Mucosa of descending colon (tissue), 3 donors: Measurements from ENCODE around the gene KAZN. TPM values are rescaled to one million over a fixed set of nuclear protein-coding genes. Genes with fewer than 3 reads are reported as not detected.

ENCODE experiments used
- ATAC-seq: fragments of 200-7000 bp; cut with Tn5 transposase; one replicate; pipeline ENCODE4 v1.9.1; 2020; ENCODE audit warnings: mild to moderate bottlenecking, moderate library complexity
- DNase-seq, 3 donors: peaks; one replicate each; pipeline ENCODE4 v3.0.0-alpha.2; 2020
- H3K36me3 ChIP-seq: fragments of 200-600 bp; one replicate; pipeline ENCODE4 v1.8.0; 2021; ENCODE audit warnings: low read depth, mild to moderate bottlenecking
- H3K4me1 ChIP-seq: fragments of 200-600 bp; one replicate; pipeline ENCODE4 v1.8.0; 2021; ENCODE audit warnings: low read depth, mild to moderate bottlenecking
- H3K4me3 ChIP-seq: fragments of 200-600 bp; one replicate; pipeline ENCODE4 v1.8.0; 2021; ENCODE audit warnings: mild to moderate bottlenecking
- H3K9me3 ChIP-seq: fragments of 200-600 bp; one replicate; pipeline ENCODE4 v1.8.0; 2021; ENCODE audit warnings: mild to moderate bottlenecking
- CTCF ChIP-seq: fragments of 200-600 bp; IDR thresholded peaks from one replicate; pipeline ENCODE4 v1.8.0; 2022; ENCODE audit warnings: antibody characterized with exemption, mild to moderate bottlenecking
- intact Hi-C, 2 donors: fragments of 100-400 bp; cut with DNase I in 1 of 2; cut with micrococcal nuclease in 1 of 2; formaldehyde crosslinking; loops; one replicate each; pipeline versions ENCODE4 v1.11.0 to v1.11.1; 2022; cut with DNase I, micrococcal nuclease
- total RNA-seq, 3 donors: library from RNA; stranded (reverse); fragmentation: NEBNext Ultra II Directional in 2 of 3; extraction: Animal tissue kit (Norgen Biotek cat#: 25700) in 2 of 3; gene quantifications; one replicate each; pipeline versions ENCODE4 v1.2.1 to v1.2.4, GENCODE V29; 2021 to 2023
- donor health status: DM: no; HTN: no; CAD: no; lungs with moderate emphysema.
- donor health status: DM: no; HTN: no; CAD: no.
- donor health status: DM: no; HTN: yes; CAD: no.

The KAZN gene
- total RNA-seq, 3 donors from 2014 or later, result 9.7 to 21.9 (median 15.8) TPM

- Histone ChIP-seq H3K4me3 (no peak overlapping the region), H3K36me3 (no peaks in the 10 kb centered on the region), H3K4me1 (no peaks in the 10 kb centered on the region), H3K9me3 (no peaks in the 10 kb centered on the region)
- intact Hi-C loops, result no loop called here
- TF ChIP-seq CTCF, result no peak
- DNase-seq (no peak), ATAC-seq (no peak)
Measured at GRCh38 chr1:15100880-15101760, 502.6 kb downstream of the KAZN start.

GRCh38 chr1:15101801-15102200, 503.3 kb downstream of the KAZN start:
- intact Hi-C loops, result no loop called here
- Histone ChIP-seq H3K4me1 (no peaks in the 10 kb centered on the region), H3K4me3 (no peak overlapping the region), H3K36me3 (no peaks in the 10 kb centered on the region), H3K9me3 (no peaks in the 10 kb centered on the region)
- TF ChIP-seq CTCF, result no peak
- no peak for ATAC-seq
- no peak for DNase-seq

GRCh38 chr1:15102646-15103045, 504.2 kb downstream of the KAZN start:
- Histone ChIP-seq H3K4me1 (no peaks in the 10 kb centered on the region), H3K4me3 (no peak overlapping the region), H3K9me3 (no peaks in the 10 kb centered on the region), H3K36me3 (no peaks in the 10 kb centered on the region)
- ATAC-seq, result no peak
- no peak for DNase-seq
- no peak for TF ChIP-seq CTCF
- intact Hi-C loops, result no loop called here

- DNase-seq (no peak), ATAC-seq (no peak)
- TF ChIP-seq CTCF, result no peak
- H3K4me3 ChIP-seq, result no peak overlapping the region
- intact Hi-C loops, result no loop called here
- H3K36me3 ChIP-seq, result no peaks in the 10 kb centered on the region
- H3K4me1 ChIP-seq, result no peaks in the 10 kb centered on the region
- H3K9me3 ChIP-seq, result no peaks in the 10 kb centered on the region
Measured at GRCh38 chr1:15103211-15103610, 504.7 kb downstream of the KAZN start.

- no peaks in the 10 kb centered on the region for H3K36me3 ChIP-seq
- no peak overlapping the region for H3K4me3 ChIP-seq
- H3K4me1 ChIP-seq, result no peaks in the 10 kb centered on the region
- no peak for DNase-seq
- intact Hi-C loops, result no loop called here
- TF ChIP-seq CTCF, result no peak
- no peaks in the 10 kb centered on the region for H3K9me3 ChIP-seq
- ATAC-seq, result no peak
Measured at GRCh38 chr1:15103906-15104305, 505.4 kb downstream of the KAZN start.
